K562 (cell line): Measurements from ENCODE around the gene OR56A3. TPM values are rescaled to one million over a fixed set of nuclear protein-coding genes. Genes with fewer than 3 reads are reported as not detected.
A peak's percentile ranks its signal among the peaks of the same experiment; 100 is the strongest.

Experiments used
- BCL6 ChIP-seq: fragments of 250-450 bp; sonication (Bioruptor Pico); IDR thresholded peaks from 2 replicates; pipeline ENCODE4 v1.4.0; 2020
- BHLHE40 ChIP-seq: IDR thresholded peaks from 2 replicates; pipeline ENCODE4 v1.6.1; 2011; ENCODE audit warnings: low read length, improper control_type of control experiment
- CEBPB ChIP-seq: fragments of 450-650 bp; IDR thresholded peaks from 2 replicates; pipeline ENCODE4 v1.6.1; 2016; ENCODE audit warnings: missing genetic modification characterization, missing compliant biosample characterization
- DPF2 ChIP-seq: fragments of 450-650 bp; IDR thresholded peaks from 2 replicates; pipeline ENCODE4 v1.6.1; 2016
- E2F6 ChIP-seq, 2 experiments: IDR thresholded peaks; 2 replicates each; pipeline ENCODE4 v1.6.1; 2011; ENCODE audit warnings: borderline replicate concordance in 1 of 2, control low read depth in 1 of 2, low read depth in 1 of 2, low read length in 1 of 2, mild to moderate bottlenecking in 1 of 2, mixed read lengths in 1 of 2, moderate library complexity in 1 of 2; ENCODE audit not compliant: insufficient read depth in 1 of 2, insufficient read length in 1 of 2, poor library complexity in 1 of 2, severe bottlenecking in 1 of 2; ENCODE audit errors: extremely low read depth in 1 of 2
- E2F8 ChIP-seq: fragments of 450-650 bp; IDR thresholded peaks from 2 replicates; pipeline ENCODE4 v1.7.1; 2018; ENCODE audit warnings: mild to moderate bottlenecking, low read depth; ENCODE audit not compliant: partially characterized antibody
- ELK1 ChIP-seq: sonication (generic); formaldehyde crosslinking; IDR thresholded peaks from 2 replicates; pipeline ENCODE4 v1.8.1; 2022; ENCODE audit warnings: missing genetic modification reagents
- FUS ChIP-seq: fragments of 200-400 bp; formaldehyde crosslinking; optimal IDR thresholded peaks from 2 replicates; pipeline ENCODE3; 2017; ENCODE audit warnings: low read depth, low read length
- HCFC1 ChIP-seq: IDR thresholded peaks from 2 replicates; pipeline ENCODE4 v1.6.1; 2012; ENCODE audit warnings: low read depth, low read length, improper control_type of control experiment
- OTX1 ChIP-seq: fragments of 450-650 bp; formaldehyde crosslinking; IDR thresholded peaks from 2 replicates; pipeline ENCODE4 v1.4.0; 2022; ENCODE audit warnings: mild to moderate bottlenecking
- POLR2B ChIP-seq: fragments of 450-650 bp; IDR thresholded peaks from 2 replicates; pipeline ENCODE4 v1.6.1; 2018; ENCODE audit warnings: low read depth; ENCODE audit not compliant: partially characterized antibody
- POLR2H ChIP-seq: IDR thresholded peaks from 2 replicates; pipeline ENCODE4 v1.6.1; 2016; ENCODE audit warnings: missing genetic modification characterization, low read depth, mild to moderate bottlenecking, control low read depth, missing compliant biosample characterization, moderate library complexity
- POU5F1 ChIP-seq: fragments of 150-350 bp; IDR thresholded peaks from 2 replicates; pipeline ENCODE4 v1.6.1; 2014; ENCODE audit warnings: borderline replicate concordance, low read length, low read depth, mild to moderate bottlenecking; ENCODE audit not compliant: partially characterized antibody
- PPARD ChIP-seq: fragments of 250-450 bp; sonication (Bioruptor Pico); IDR thresholded peaks from 2 replicates; pipeline ENCODE4 v1.8.0; 2022; ENCODE audit warnings: inconsistent platforms, mild to moderate bottlenecking, moderate library complexity
- RB1 ChIP-seq: fragments of 450-650 bp; IDR thresholded peaks from 2 replicates; pipeline ENCODE4 v1.6.1; 2017; ENCODE audit warnings: low read depth, mild to moderate bottlenecking
- TARDBP ChIP-seq: fragments of 450-650 bp; IDR thresholded peaks from 2 replicates; pipeline ENCODE4 v1.6.1; 2016
- WHSC1 ChIP-seq: IDR thresholded peaks from one replicate; pipeline ENCODE4 v1.6.1; 2012; ENCODE audit warnings: low read length, control low read depth, inconsistent platforms
- YY1 ChIP-seq, 3 experiments: IDR thresholded peaks; 2 replicates each; pipeline ENCODE4 v1.6.1; 2011; ENCODE audit warnings: low read length in 2 of 3, mild to moderate bottlenecking in 2 of 3, moderate library complexity in 2 of 3, borderline replicate concordance in 1 of 3, control low read depth in 1 of 3, low read depth in 1 of 3; ENCODE audit not compliant: insufficient read depth in 3 of 3, insufficient replicate concordance in 2 of 3, control insufficient read depth in 1 of 3, insufficient read length in 1 of 3; ENCODE audit errors: extremely low read depth in 1 of 3
- ZNF316 ChIP-seq: fragments of 450-650 bp; IDR thresholded peaks from 2 replicates; pipeline ENCODE4 v1.6.1; 2016
- ZNF778 ChIP-seq: fragments of 450-650 bp; formaldehyde crosslinking; IDR thresholded peaks from 2 replicates; pipeline ENCODE4 v1.4.0; 2020; ENCODE audit warnings: mild to moderate bottlenecking, moderate library complexity
- polyA plus RNA-seq, 8 experiments: library from polyadenylated mRNA; depleted of rRNA in 4 of 8; stranded (reverse) in 5 of 8; unstranded in 3 of 8; fragments of >200 nt; fragmentation: Nextera tagmentation in 2 of 8; fragmentation: Illumina TruSeq in 1 of 8; extraction: Ambion mirVana in 2 of 8; extraction: Trizol in 1 of 8; gene quantifications; 2 replicates each; pipeline versions ENCODE4 v1.2.1 to v1.2.3, GENCODE V29; 2011 to 2014; ENCODE audit warnings: inconsistent platforms in 1 of 8, missing spikeins in 1 of 8
- total RNA-seq, 7 experiments: library from RNA; depleted of rRNA in 6 of 7; stranded (reverse); fragments of >200 nt in 6 of 7; fragmentation: Illumina TruSeq in 2 of 7; extraction: Trizol in 2 of 7; gene quantifications; 2 replicates each; pipeline versions ENCODE4 v1.2.1 to v1.2.3, GENCODE V29; 2011 to 2021; ENCODE audit warnings: low replicate concordance in 1 of 7
- TF ChIP-seq, protein P1 (sequence below): sonication (generic); formaldehyde crosslinking; IDR thresholded peaks from 2 replicates; pipeline ENCODE4 v1.8.0; 2022; ENCODE audit warnings: missing genetic modification reagents, mild to moderate bottlenecking, borderline replicate concordance
- TF ChIP-seq, protein P2 (sequence below): fragments of 200-400 bp; formaldehyde crosslinking; IDR thresholded peaks from 2 replicates; pipeline ENCODE4 v1.6.1; 2017; ENCODE audit warnings: mild to moderate bottlenecking, low read depth, low read length, moderate library complexity

OR56A3 gene
- total and polyA plus RNA-seq, 9 of the 15 experiments (the other 6 are each of a cell fraction or from before 2014, with no cell fraction given) = not detected

DNA sequence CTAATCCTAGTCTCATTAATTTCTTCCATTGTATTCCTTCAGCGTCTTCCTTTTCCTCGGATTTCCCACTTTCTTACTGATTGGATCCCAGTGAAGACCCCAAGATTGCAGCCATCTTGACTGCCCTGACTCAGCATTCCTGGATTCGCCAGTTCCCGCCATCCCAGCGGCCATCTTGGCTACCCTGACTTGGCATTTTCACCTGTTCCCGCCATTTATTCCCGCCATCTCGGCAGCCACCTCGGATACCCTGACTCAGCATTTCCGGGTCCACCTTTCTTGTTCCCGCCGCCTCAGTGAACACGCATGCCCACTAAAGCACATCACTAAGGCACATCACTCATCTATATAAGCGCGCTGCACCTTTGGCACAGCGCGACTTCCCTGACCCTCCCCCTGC, 13.8 kb upstream of the OR56A3 start (continued):
- TF ChIP-seq HCFC1 (no peak), ELK1 (CRISPR knock-in tag) (no peak), POLR2B (no peak), POLR2H (tag) (no peak), POU5F1 (no peak), RB1 (no peak), WHSC1 (no peak), E2F8 (peak; percentile 66), CEBPB (no peak), ZNF316 (peak; percentile 93), TARDBP (no peak), E2F6 (IDR thresholded peaks at IDR 0.05; ENCODE audit: borderline replicate concordance in 1 of 2, extremely low read depth in 1 of 2, insufficient read depth in 1 of 2, insufficient read length in 1 of 2, low read depth in 1 of 2, low read length in 1 of 2, poor library complexity in 1 of 2, severe bottlenecking in 1 of 2) (peak in 1 of 2 experiments; percentile 80), OTX1 (CRISPR knock-in tag) (no peak), PPARD (CRISPR knock-in tag) (no peak), YY1 (IDR thresholded peaks at IDR 0.05; ENCODE audit: borderline replicate concordance in 1 of 3, control insufficient read depth in 1 of 3, extremely low read depth in 1 of 3, insufficient read depth in 3 of 3, insufficient read length in 1 of 3, insufficient replicate concordance in 2 of 3, low read depth in 1 of 3, low read length in 2 of 3) (peak in 2 of 3 experiments; percentile 38 to 79), BHLHE40 (no peak), FUS (no peak), DPF2 (no peak), BCL6 (CRISPR knock-in tag) (no peak), ZNF778 (no peak)
- TF ChIP-seq, protein P1, sequence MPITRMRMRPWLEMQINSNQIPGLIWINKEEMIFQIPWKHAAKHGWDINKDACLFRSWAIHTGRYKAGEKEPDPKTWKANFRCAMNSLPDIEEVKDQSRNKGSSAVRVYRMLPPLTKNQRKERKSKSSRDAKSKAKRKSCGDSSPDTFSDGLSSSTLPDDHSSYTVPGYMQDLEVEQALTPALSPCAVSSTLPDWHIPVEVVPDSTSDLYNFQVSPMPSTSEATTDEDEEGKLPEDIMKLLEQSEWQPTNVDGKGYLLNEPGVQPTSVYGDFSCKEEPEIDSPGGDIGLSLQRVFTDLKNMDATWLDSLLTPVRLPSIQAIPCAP (CRISPR knock-in tag) = no peak
- TF ChIP-seq, protein P2, sequence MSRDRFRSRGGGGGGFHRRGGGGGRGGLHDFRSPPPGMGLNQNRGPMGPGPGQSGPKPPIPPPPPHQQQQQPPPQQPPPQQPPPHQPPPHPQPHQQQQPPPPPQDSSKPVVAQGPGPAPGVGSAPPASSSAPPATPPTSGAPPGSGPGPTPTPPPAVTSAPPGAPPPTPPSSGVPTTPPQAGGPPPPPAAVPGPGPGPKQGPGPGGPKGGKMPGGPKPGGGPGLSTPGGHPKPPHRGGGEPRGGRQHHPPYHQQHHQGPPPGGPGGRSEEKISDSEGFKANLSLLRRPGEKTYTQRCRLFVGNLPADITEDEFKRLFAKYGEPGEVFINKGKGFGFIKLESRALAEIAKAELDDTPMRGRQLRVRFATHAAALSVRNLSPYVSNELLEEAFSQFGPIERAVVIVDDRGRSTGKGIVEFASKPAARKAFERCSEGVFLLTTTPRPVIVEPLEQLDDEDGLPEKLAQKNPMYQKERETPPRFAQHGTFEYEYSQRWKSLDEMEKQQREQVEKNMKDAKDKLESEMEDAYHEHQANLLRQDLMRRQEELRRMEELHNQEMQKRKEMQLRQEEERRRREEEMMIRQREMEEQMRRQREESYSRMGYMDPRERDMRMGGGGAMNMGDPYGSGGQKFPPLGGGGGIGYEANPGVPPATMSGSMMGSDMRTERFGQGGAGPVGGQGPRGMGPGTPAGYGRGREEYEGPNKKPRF = no peak
